ENCODE measurements around the gene TMEM63A.

- no peak for TF ChIP-seq CTCF (IDR thresholded peaks at IDR 0.05; ENCODE audit: insufficient read depth, low read length, poor library complexity, severe bottlenecking)
- no peak for TF ChIP-seq EZH2phosphoT487 (conservative IDR thresholded peaks at IDR 0.05; ENCODE audit: low read length)
Measured at GRCh38 chr1:225819346-225820192, 62.6 kb downstream of the TMEM63A start.

Data from SU-DHL-6 (cell line).